ENCODE data around the gene TMEM119.

The TMEM119 gene

GRCh38 chr12:108596854-108597558 lies 878 bp downstream of the TMEM119 start:
- Histone ChIP-seq H3K27me3 (ENCODE audit: insufficient read depth, poor library complexity, severe bottlenecking) (no peaks in the 10 kb centered on the region), H3K4me3 (replicated peaks; ENCODE audit: insufficient read depth, low read length) (no peak overlapping the region), H3K27ac (replicated peaks) (no peak overlapping the region)
- TF ChIP-seq SPI1 (IDR thresholded peaks at IDR 0.05; ENCODE audit: borderline replicate concordance, low read depth) (no peak), POLR2AphosphoS5 (IDR thresholded peaks at IDR 0.05; ENCODE audit: low read depth) (no peak), GABPA (IDR thresholded peaks at IDR 0.05; ENCODE audit: low read depth) (no peak), CTCF (IDR thresholded peaks at IDR 0.05; ENCODE audit: insufficient read depth, low read length) (no peak), REST (IDR thresholded peaks at IDR 0.05; ENCODE audit: insufficient replicate concordance, low read depth) (no peak)
- DNase-seq (ENCODE audit: low read depth in 1 of 2, low spot score in 1 of 2): no peak

GRCh38 chr12:108595711-108596647 lies 1.9 kb downstream of the TMEM119 start:
- H3K4me3 ChIP-seq (replicated peaks; ENCODE audit: insufficient read depth, low read length): no peak overlapping the region
- TF ChIP-seq POLR2AphosphoS5 (IDR thresholded peaks at IDR 0.05; ENCODE audit: low read depth) (no peak), GABPA (IDR thresholded peaks at IDR 0.05; ENCODE audit: low read depth) (no peak), REST (IDR thresholded peaks at IDR 0.05; ENCODE audit: insufficient replicate concordance, low read depth) (no peak), SPI1 (IDR thresholded peaks at IDR 0.05; ENCODE audit: borderline replicate concordance, low read depth) (no peak), CTCF (IDR thresholded peaks at IDR 0.05; ENCODE audit: insufficient read depth, low read length) (no peak)
- DNase-seq (ENCODE audit: low read depth in 1 of 2, low spot score in 1 of 2): no peak
- no peak overlapping the region for H3K27ac ChIP-seq (replicated peaks)
- H3K27me3 ChIP-seq (ENCODE audit: insufficient read depth, poor library complexity, severe bottlenecking): no peaks in the 10 kb centered on the region

GRCh38 chr12:108594960-108595710 lies 2.7 kb downstream of the TMEM119 start:
- Histone ChIP-seq H3K27me3 (ENCODE audit: insufficient read depth, poor library complexity, severe bottlenecking) (no peaks in the 10 kb centered on the region), H3K4me3 (replicated peaks; ENCODE audit: insufficient read depth, low read length) (no peak overlapping the region), H3K27ac (replicated peaks) (no peak overlapping the region)
- DNase-seq (ENCODE audit: low read depth in 1 of 2, low spot score in 1 of 2): no peak
- TF ChIP-seq GABPA (IDR thresholded peaks at IDR 0.05; ENCODE audit: low read depth): no peak
- no peak for TF ChIP-seq REST (IDR thresholded peaks at IDR 0.05; ENCODE audit: insufficient replicate concordance, low read depth)
- TF ChIP-seq POLR2AphosphoS5 (IDR thresholded peaks at IDR 0.05; ENCODE audit: low read depth): no peak
- no peak for TF ChIP-seq SPI1 (IDR thresholded peaks at IDR 0.05; ENCODE audit: borderline replicate concordance, low read depth)
- no peak for TF ChIP-seq CTCF (IDR thresholded peaks at IDR 0.05; ENCODE audit: insufficient read depth, low read length)
